HEK293 (cell line): ENCODE data around the gene GNPNAT1.

Experiments
- CTCF ChIP-seq: fragments of 450-650 bp; formaldehyde crosslinking; IDR thresholded peaks from 2 replicates; pipeline ENCODE4 v1.5.1; 2016; ENCODE audit warnings: missing biosample characterization, missing genetic modification characterization
- KLF9 ChIP-seq: fragments of 450-650 bp; formaldehyde crosslinking; IDR thresholded peaks from 2 replicates; pipeline ENCODE4 v1.5.1; 2016; ENCODE audit warnings: missing biosample characterization, missing genetic modification characterization, low read depth
- REST ChIP-seq: fragments of 450-650 bp; formaldehyde crosslinking; IDR thresholded peaks from 2 replicates; pipeline ENCODE4 v1.5.1; 2016; ENCODE audit warnings: missing biosample characterization, missing genetic modification characterization
- ZBTB26 ChIP-seq: fragments of 450-650 bp; formaldehyde crosslinking; optimal IDR thresholded peaks from 2 replicates; pipeline ENCODE3; 2016; ENCODE audit warnings: missing biosample characterization, mild to moderate bottlenecking, missing genetic modification characterization
- ZBTB7A ChIP-seq: fragments of 450-650 bp; formaldehyde crosslinking; IDR thresholded peaks from 2 replicates; pipeline ENCODE4 v1.5.1; 2016; ENCODE audit warnings: low read depth, missing biosample characterization, missing genetic modification characterization
- ZBTB8A ChIP-seq: fragments of 450-650 bp; formaldehyde crosslinking; IDR thresholded peaks from 2 replicates; pipeline ENCODE4 v1.5.1; 2016; ENCODE audit warnings: missing biosample characterization, missing genetic modification characterization
- ZNF274 ChIP-seq, 2 experiments: fragments of 200-500 bp in 1 of 2; fragments of 450-650 bp in 1 of 2; sonication (Bioruptor generic) in 1 of 2; formaldehyde crosslinking in 1 of 2; IDR thresholded peaks; 2 replicates each; pipeline versions ENCODE4 v1.5.1 to v1.6.1; 2014 to 2016; ENCODE audit warnings: borderline replicate concordance in 1 of 2, inconsistent platforms in 1 of 2, low read length in 1 of 2, missing biosample characterization in 1 of 2, missing genetic modification characterization in 1 of 2
- ZNF398 ChIP-seq: fragments of 450-650 bp; formaldehyde crosslinking; IDR thresholded peaks from 2 replicates; pipeline ENCODE4 v1.5.1; 2017; ENCODE audit warnings: missing biosample characterization, missing genetic modification characterization
- ZNF670 ChIP-seq: fragments of 450-650 bp; formaldehyde crosslinking; IDR thresholded peaks from 2 replicates; pipeline ENCODE4 v1.5.1; 2016; ENCODE audit warnings: missing biosample characterization, missing genetic modification characterization, low read depth
- ZNF747 ChIP-seq: fragments of 450-650 bp; formaldehyde crosslinking; IDR thresholded peaks from 2 replicates; pipeline ENCODE4 v1.5.1; 2016; ENCODE audit warnings: missing biosample characterization, missing genetic modification characterization
- ZNF792 ChIP-seq: fragments of 450-650 bp; formaldehyde crosslinking; IDR thresholded peaks from 2 replicates; pipeline ENCODE4 v1.5.1; 2016; ENCODE audit warnings: missing biosample characterization, missing genetic modification characterization

GRCh38 chr14:52735921-52736489, 55.4 kb downstream of the GNPNAT1 start:
- TF ChIP-seq ZNF398 (tag by site-specific recombination), result no peak; the same call in 1 of the 2 replicates
- TF ChIP-seq CTCF (tag by site-specific recombination), result no peak
- no peak for TF ChIP-seq ZNF792 (tag by site-specific recombination)
- no peak for TF ChIP-seq KLF9
- TF ChIP-seq ZNF747 (tag by site-specific recombination), result no peak
- TF ChIP-seq REST, result no peak
- no peak for TF ChIP-seq ZNF670
- TF ChIP-seq ZBTB26 (tag by site-specific recombination), result no peak
- TF ChIP-seq ZBTB8A, result no peak
- no peak for TF ChIP-seq ZNF274 (IDR thresholded peaks at IDR 0.05; ENCODE audit: low read length)
- TF ChIP-seq ZNF274 (tag by site-specific recombination; IDR thresholded peaks at IDR 0.05; ENCODE audit: borderline replicate concordance), result no peak
- TF ChIP-seq ZBTB7A, result no peak
